IMR-90 (cell line): Measurements from ENCODE around the gene RRP36. TPM values are rescaled to one million over a fixed set of nuclear protein-coding genes. Genes with fewer than 3 reads are reported as not detected.
A peak's percentile ranks its signal among the peaks of the same experiment; 100 is the strongest.

Experiments
- ATAC-seq: fragments of 200-7000 bp; cut with Tn5 transposase; 2 replicates; pipeline ENCODE4 v1.9.1; 2020; ENCODE audit warnings: low read depth, mild to moderate bottlenecking, moderate library complexity
- BruUV-seq: library from RNA; stranded (reverse); fragments of 400-500 nt; replicated peaks from 2 replicates; lab custom pipeline; 2021; lab: Mats Ljungman, UMichigan
- CTCF ChIA-PET: fragments of 300-600 bp; formaldehyde crosslinking; extraction: SDS; loops from one replicate; lab custom pipeline; 2021; ENCODE audit warnings: antibody characterized with exemption; lab: Yijun Ruan, JAX
- POLR2A ChIA-PET: fragments of 300-600 bp; sonication (Branson Sonifier 250); formaldehyde crosslinking; loops from one replicate; lab custom pipeline; 2022; ENCODE audit warnings: antibody characterized with exemption; ENCODE audit not compliant: unreplicated experiment; lab: Charles Lee
- DNase-seq: peaks from one replicate; pipeline ENCODE4 v3.0.0; 2013
- H2AFZ ChIP-seq: replicated peaks from 2 replicates; pipeline ENCODE3; 2013; ENCODE audit warnings: low read length, mild to moderate bottlenecking; ENCODE audit not compliant: poor library complexity
- H2AK5ac ChIP-seq: 2 replicates; pipeline ENCODE4 v1.6.1; 2013; ENCODE audit warnings: low read depth, low read length, inconsistent platforms
- H2AK9ac ChIP-seq: replicated peaks from 2 replicates; pipeline ENCODE3; 2013; ENCODE audit warnings: mild to moderate bottlenecking, low read depth, low read length, moderate library complexity; ENCODE audit not compliant: poor library complexity
- H2BK120ac ChIP-seq: 2 replicates; pipeline ENCODE4 v1.6.1; 2013; ENCODE audit warnings: low read depth, low read length, inconsistent platforms
- H2BK15ac ChIP-seq: 3 replicates; pipeline ENCODE4 v1.6.1; 2013; ENCODE audit warnings: low read depth, low read length, inconsistent platforms
- H2BK20ac ChIP-seq: 2 replicates; pipeline ENCODE4 v1.6.1; 2013; ENCODE audit warnings: low read depth, mild to moderate bottlenecking, inconsistent platforms, low read length, moderate library complexity
- H2BK5ac ChIP-seq: 2 replicates; pipeline ENCODE4 v1.6.1; 2013; ENCODE audit warnings: mild to moderate bottlenecking, low read depth, low read length, inconsistent platforms; ENCODE audit not compliant: poor library complexity, severe bottlenecking
- H3K14ac ChIP-seq: replicated peaks from 2 replicates; pipeline ENCODE4 v1.6.1; 2013; ENCODE audit warnings: low read depth, low read length, inconsistent platforms
- H3K18ac ChIP-seq: 2 replicates; pipeline ENCODE4 v1.6.1; 2013; ENCODE audit warnings: low read depth, low read length, control low read depth
- H3K23ac ChIP-seq: 2 replicates; pipeline ENCODE4 v1.6.1; 2013; ENCODE audit warnings: low read depth, low read length, inconsistent platforms
- H3K27ac ChIP-seq: 2 replicates; pipeline ENCODE4 v1.5.1; 2013; ENCODE audit warnings: mild to moderate bottlenecking, control low read depth, low read length; ENCODE audit not compliant: insufficient read depth
- H3K27me3 ChIP-seq: 2 replicates; pipeline ENCODE4 v1.6.1; 2013; ENCODE audit warnings: low read length; ENCODE audit not compliant: control insufficient read depth, insufficient read depth
- H3K36me3 ChIP-seq: 2 replicates; pipeline ENCODE4 v1.6.1; 2013; ENCODE audit warnings: low read length, mixed read lengths; ENCODE audit not compliant: control insufficient read depth, insufficient read depth
- H3K4ac ChIP-seq: 2 replicates; pipeline ENCODE4 v1.6.1; 2013; ENCODE audit warnings: low read depth, low read length, inconsistent platforms
- H3K4me1 ChIP-seq: 2 replicates; pipeline ENCODE4 v1.6.1; 2013; ENCODE audit warnings: low read length, mixed read lengths; ENCODE audit not compliant: control insufficient read depth, insufficient read depth
- H3K4me2 ChIP-seq: 2 replicates; pipeline ENCODE4 v1.6.1; 2013; ENCODE audit warnings: low read depth, mild to moderate bottlenecking, control low read depth, low read length, moderate library complexity
- H3K4me3 ChIP-seq: 2 replicates; pipeline ENCODE4 v1.5.1; 2013; ENCODE audit warnings: low read depth, mild to moderate bottlenecking, control low read depth, low read length, moderate library complexity; ENCODE audit not compliant: insufficient read depth
- H3K56ac ChIP-seq: 2 replicates; pipeline ENCODE4 v1.6.1; 2013; ENCODE audit warnings: low read length, inconsistent platforms; ENCODE audit not compliant: insufficient read depth; ENCODE audit errors: extremely low read depth
- H3K79me1 ChIP-seq, 2 experiments: 2 replicates each; pipeline ENCODE4 v1.6.1; 2013; ENCODE audit warnings: low read length in 2 of 2, inconsistent platforms in 1 of 2, low read depth in 1 of 2
- H3K9ac ChIP-seq: 2 replicates; pipeline ENCODE4 v1.6.1; 2013; ENCODE audit warnings: low read depth, low read length, control low read depth
- H3K9me1 ChIP-seq: 2 replicates; pipeline ENCODE4 v1.6.1; 2013; ENCODE audit warnings: low read length, inconsistent platforms; ENCODE audit not compliant: insufficient read depth
- H3K9me3 ChIP-seq: 2 replicates; pipeline ENCODE4 v1.6.1; 2013; ENCODE audit warnings: low read length; ENCODE audit not compliant: control insufficient read depth, insufficient read depth
- H4K20me1 ChIP-seq: 2 replicates; pipeline ENCODE4 v1.6.1; 2013; ENCODE audit warnings: low read length, inconsistent platforms; ENCODE audit not compliant: insufficient read depth
- H4K5ac ChIP-seq: 2 replicates; pipeline ENCODE4 v1.6.1; 2013; ENCODE audit warnings: mild to moderate bottlenecking, low read depth, low read length, control low read depth
- H4K8ac ChIP-seq, 2 experiments: 2 replicates each; pipeline ENCODE4 v1.6.1; 2013; ENCODE audit warnings: low read depth in 2 of 2, low read length in 2 of 2, control low read depth in 1 of 2, inconsistent platforms in 1 of 2
- H4K91ac ChIP-seq: 2 replicates; pipeline ENCODE4 v1.6.1; 2013; ENCODE audit warnings: low read depth, low read length, inconsistent platforms; ENCODE audit not compliant: insufficient read depth
- BHLHE40 ChIP-seq: fragments of 150-350 bp; IDR thresholded peaks from 2 replicates; pipeline ENCODE4 v1.6.1; 2016; ENCODE audit warnings: mild to moderate bottlenecking, low read depth, low read length
- CTCF ChIP-seq: conservative IDR thresholded peaks from 2 replicates; pipeline ENCODE4 v1.5.1; 2012; ENCODE audit warnings: mild to moderate bottlenecking, low read depth, low read length, improper control_type of control experiment
- MXI1 ChIP-seq: IDR thresholded peaks from 2 replicates; pipeline ENCODE4 v1.6.1; 2012; ENCODE audit warnings: low read depth, mild to moderate bottlenecking, low read length, moderate library complexity, borderline replicate concordance
- RAD21 ChIP-seq: IDR thresholded peaks from 2 replicates; pipeline ENCODE4 v1.6.1; 2012; ENCODE audit warnings: low read length, improper control_type of control experiment
- SMC3 ChIP-seq: fragments of 150-350 bp; IDR thresholded peaks from 2 replicates; pipeline ENCODE4 v1.6.1; 2016; ENCODE audit warnings: low read depth, mild to moderate bottlenecking, antibody characterized with exemption, low read length, moderate library complexity
- WGBS, 2 experiments: methylation state at CpG; one replicate each; pipeline versions ENCODE4 v1.1.5 to v1.1.7; 2013; ENCODE audit warnings: missing lambda C conversion rate in 2 of 2; ENCODE audit not compliant: insufficient read length in 1 of 2; ENCODE audit errors: extremely low coverage in 2 of 2; 5-methylcytosine and 5-hydroxymethylcytosine counted together
- dilution Hi-C: fragments of 300-500 bp; cut with HindIII; formaldehyde crosslinking; loops from one replicate; pipeline ENCODE4 v1.14.3; 2018; ENCODE audit warnings: low sequenced_read_pairs; ENCODE audit not compliant: unreplicated experiment
- in situ Hi-C: fragments of 300-500 bp; cut with MboI; formaldehyde crosslinking; loops from 3 replicates; pipeline ENCODE4 v1.14.3; 2019; ENCODE audit warnings: low sequenced_read_pairs, inconsistent platforms, mixed read lengths
- intact Hi-C: fragments of 100-400 bp; cut with micrococcal nuclease; formaldehyde crosslinking; loops from 2 replicates; pipeline ENCODE4 v1.10.0; 2022
- polyA plus RNA-seq, 3 experiments: library from polyadenylated mRNA; depleted of rRNA; stranded (reverse); fragments of >200 nt; gene quantifications; 2 replicates each; pipeline ENCODE4 v1.2.3, GENCODE V29; 2012; ENCODE audit warnings: low replicate concordance in 1 of 3
- total RNA-seq: library from RNA; depleted of rRNA; stranded (reverse); fragments of >200 nt; gene quantifications from 2 replicates; pipeline ENCODE4 v1.2.3, GENCODE V29; 2012

The RRP36 gene
- total and polyA plus RNA-seq, 2 of the 4 experiments (the other 2 are of a cell fraction) = 54.3 to 106 TPM

DNA sequence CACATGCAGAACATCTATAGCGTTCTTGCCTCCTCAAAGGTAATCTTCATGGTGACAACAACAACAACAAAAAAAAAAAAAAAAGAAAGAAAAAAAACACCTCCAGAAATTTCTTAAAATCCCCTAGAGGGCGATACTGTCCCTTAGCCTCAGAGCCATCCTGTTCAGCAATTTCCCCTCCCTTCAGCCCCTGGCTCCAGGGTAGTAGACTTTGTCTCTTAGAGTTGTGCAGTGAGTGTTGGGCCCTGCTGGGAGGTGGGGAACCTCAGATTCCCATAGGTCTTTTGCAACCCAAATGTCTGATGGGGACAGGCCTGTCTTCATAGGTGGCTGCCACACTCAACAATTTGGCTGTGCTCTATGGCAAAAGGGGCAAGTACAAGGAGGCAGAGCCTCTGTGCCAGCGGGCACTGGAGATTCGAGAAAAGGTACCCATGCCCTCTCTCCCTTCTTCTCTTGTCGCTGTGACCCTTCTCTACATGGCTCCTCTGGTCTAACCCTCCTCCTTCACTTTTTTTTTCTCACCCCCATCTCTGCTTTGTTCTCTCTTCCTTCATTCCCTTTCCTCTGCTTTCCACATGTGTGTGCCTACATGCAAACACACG, 48.7 kb downstream of the RRP36 start:
- Histone ChIP-seq H3K9me3 (no peaks in the 10 kb centered on the region), H3K14ac (no peak overlapping the region), H3K27me3 (no peaks in the 10 kb centered on the region), H3K23ac (no peak overlapping the region), H2BK20ac (no peak overlapping the region; the same call in 1 of the 2 replicates), H3K56ac (no peak overlapping the region), H2BK120ac (no peak overlapping the region), H4K5ac (peak overlapping the region; percentile 52; the same call in 1 of the 2 replicates), H2BK15ac (peak overlapping the region; percentile 48; the same call in 1 of the 3 replicates), H2BK5ac (no peak overlapping the region), H3K4me3 (no peak overlapping the region), H3K4me2 (no peak overlapping the region), H3K79me1 (peaks cover 0 to 3% of the 10 kb centered on the region in 2 experiments; a peak in 1 of 4 replicates), H3K4ac (peak overlapping the region; percentile 30; the same call in 1 of the 2 replicates), H3K4me1 (peaks cover 12% of the 10 kb centered on the region), H4K20me1 (no peaks in the 10 kb centered on the region), H4K8ac (peak overlapping the region in 1 of 2 experiments; percentile 63; a peak in 1 of 4 replicates), H3K18ac (no peak overlapping the region), H2AK9ac (peak overlapping the region; percentile 88), H3K9ac (peak overlapping the region; percentile 34; the same call in 1 of the 2 replicates), H4K91ac (no peak overlapping the region; the same call in 1 of the 2 replicates), H3K9me1 (peaks cover 13% of the 10 kb centered on the region), H2AK5ac (peak overlapping the region; percentile 70; the same call in 1 of the 2 replicates), H2AFZ (peak overlapping the region; percentile 54), H3K36me3 (peaks cover 19% of the 10 kb centered on the region), H3K27ac (no peak overlapping the region)
- intact Hi-C loops = loop anchor here (1.0 to 5.0 kb wide), 3 partner anchors 59 to 302 kb away; no protein-coding TSS in a partner anchor
- CTCF ChIA-PET = interaction anchor here (0.7 kb wide), 1 partner anchor 59 kb away, joined by 3 read pairs; no protein-coding TSS in a partner anchor
- no TSS peak for BruUV-seq
- WGBS, 2 experiments = 75% methylated on average over 2 of the region's 6 CpGs; no CpG with 5 or more reads in 1 of the 2 experiments
- POLR2A ChIA-PET = no interaction called here
- in situ Hi-C loops = no loop called here
- dilution Hi-C loops = no loop called here
- TF ChIP-seq BHLHE40 (no peak), SMC3 (peak; percentile 91), RAD21 (peak; percentile 90), MXI1 (no peak), CTCF (peak; percentile 87)
- ATAC-seq (peak; percentile 89), DNase-seq (peak; percentile 76)
